HG03095 (cell line): ENCODE measurements around the gene MRPL50.

Experiments
- ATAC-seq: cut with Tn5 transposase; IDR thresholded peaks from one replicate; pipeline ENCODE4 v1.9.1; 2021; ENCODE audit warnings: moderate library complexity; ENCODE audit not compliant: unreplicated experiment

MRPL50 gene

GRCh38 chr9:101398068-101398929 lies at the start of gene MRPL50, which contains the start of gene ZNF189:
Gene MRPL50, minus strand, starts transcription at chr9:101398618. Its CDS starts 26 bp downstream, at chr9:101398592.
Gene ZNF189, plus strand, starts transcription at chr9:101398851. Its CDS starts 306 bp downstream, at chr9:101399157.
- ATAC-seq, result peak; percentile 97

DNA sequence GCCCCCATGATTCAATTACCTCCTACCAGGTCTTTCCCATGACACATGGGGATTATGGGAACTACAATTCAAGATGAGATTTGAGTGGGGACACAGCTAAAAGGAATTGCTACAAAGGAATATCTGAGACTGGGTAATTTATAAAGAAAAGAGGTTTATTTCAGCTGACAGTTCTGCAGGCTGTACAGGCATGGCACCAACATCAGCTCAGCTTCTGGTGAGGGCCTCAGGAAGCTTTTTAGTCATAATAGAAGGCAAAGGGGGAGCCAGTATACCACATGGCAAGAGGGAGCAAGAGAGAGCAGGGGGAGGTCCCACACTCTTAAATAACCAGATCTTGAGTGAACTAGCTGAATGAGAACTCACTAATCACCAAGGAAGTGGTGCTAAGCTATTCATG lies 48.3 kb upstream of the MRPL50 start:
- ATAC-seq, result no peak

GRCh38 chr9:101445353-101446029 lies 47.1 kb upstream of the MRPL50 start:
- no peak for ATAC-seq

DNA sequence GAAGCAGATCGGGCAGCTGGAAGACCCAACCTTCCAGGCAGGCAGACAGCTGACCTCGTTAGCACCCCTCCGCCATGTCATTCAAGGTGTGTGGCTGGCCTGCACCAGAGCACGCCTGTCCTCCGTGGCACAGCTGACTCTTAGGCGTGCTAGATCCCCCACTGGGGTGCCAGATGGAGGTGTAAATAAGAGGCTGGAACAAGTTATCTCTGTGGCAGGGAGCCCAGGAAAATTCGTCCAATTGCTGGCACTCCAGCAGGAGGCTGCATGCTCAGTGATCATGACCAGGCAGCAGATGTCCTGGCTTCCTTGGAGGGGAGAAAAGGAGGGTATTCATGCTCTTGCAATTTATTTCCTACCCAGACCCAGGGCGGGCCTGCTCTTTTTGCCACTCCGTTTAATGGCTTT lies 45.0 kb upstream of the MRPL50 start:
- ATAC-seq, result no peak

- ATAC-seq, result no peak
Observed at GRCh38 chr9:101442736-101443135, 44.3 kb upstream of the MRPL50 start.

DNA sequence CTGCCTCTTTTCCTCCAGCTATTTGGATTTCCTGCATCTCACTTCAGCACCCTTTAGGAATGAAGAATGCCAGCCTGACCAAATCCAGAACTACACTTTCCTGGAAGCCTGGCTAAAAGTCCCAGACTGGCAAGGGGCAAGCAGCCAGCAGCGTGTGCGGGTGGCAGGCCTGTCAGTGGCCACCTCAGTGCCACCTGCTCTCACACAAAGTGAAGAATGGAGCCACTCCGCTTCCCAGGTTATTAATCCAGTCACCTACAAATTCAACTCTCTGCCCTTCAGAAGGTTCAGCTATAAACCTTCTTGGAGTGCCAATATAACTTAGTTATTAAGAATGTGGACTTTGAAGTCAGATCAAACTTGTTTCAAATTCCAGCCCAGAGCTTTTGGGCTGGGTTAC lies 43.9 kb upstream of the MRPL50 start:
- no peak for ATAC-seq

- ATAC-seq, result no peak
Observed at GRCh38 chr9:101440714-101441230, 42.4 kb upstream of the MRPL50 start.

DNA sequence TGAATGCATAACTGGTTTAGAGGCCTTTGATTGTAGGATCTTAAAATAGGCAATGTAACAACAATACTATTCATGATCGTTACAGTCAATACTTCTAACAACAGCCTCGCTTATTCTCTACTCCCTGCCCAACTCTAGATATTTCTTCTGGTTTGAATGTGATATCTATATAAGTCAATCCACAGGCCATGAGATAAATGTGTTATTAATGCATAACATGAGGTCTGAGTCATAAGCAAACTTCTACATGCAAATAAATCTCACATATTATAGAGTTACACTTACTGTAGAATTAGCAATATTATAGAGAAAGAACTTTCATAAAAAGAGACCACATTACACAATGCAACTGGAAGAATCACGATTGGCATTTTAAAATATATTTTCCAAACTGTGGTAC lies 40.1 kb upstream of the MRPL50 start:
- ATAC-seq, result no peak

DNA sequence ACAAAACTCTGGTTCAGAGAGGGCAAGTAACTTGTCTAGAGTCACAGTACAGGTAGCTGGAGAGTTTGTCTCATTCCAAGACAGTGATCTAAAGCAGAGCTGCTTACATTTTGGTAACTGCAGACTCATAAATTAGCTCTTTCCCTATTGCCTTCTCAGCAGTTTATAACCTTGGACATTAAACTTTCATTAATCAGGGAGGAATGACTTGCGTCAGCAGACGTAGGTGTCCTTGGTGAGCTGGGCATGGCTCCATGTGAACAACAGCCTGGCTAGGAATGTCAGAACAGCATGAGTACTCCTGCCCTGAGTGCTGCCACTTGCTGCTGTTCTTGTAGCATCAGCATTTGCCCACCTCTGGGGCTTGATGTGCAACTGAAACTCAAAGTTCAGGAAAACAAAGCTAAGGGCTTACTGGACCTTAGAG lies 39.4 kb upstream of the MRPL50 start:
- no peak for ATAC-seq

GRCh38 chr9:101435601-101436079 lies 37.2 kb upstream of the MRPL50 start, which contains the start of gene ALDOB:
Gene ALDOB, minus strand, starts transcription at chr9:101435774. Its CDS starts 4,887 bp downstream, at chr9:101430887.
- no peak for ATAC-seq

GRCh38 chr9:101434998-101435397 lies 36.6 kb upstream of the MRPL50 start:
- no peak for ATAC-seq

- ATAC-seq, result no peak
Observed at GRCh38 chr9:101433229-101433628, 34.8 kb upstream of the MRPL50 start.

- ATAC-seq, result no peak
Observed at GRCh38 chr9:101432740-101433139, 34.3 kb upstream of the MRPL50 start.

GRCh38 chr9:101432171-101432570 lies 33.8 kb upstream of the MRPL50 start:
- ATAC-seq, result no peak

- no peak for ATAC-seq
Observed at GRCh38 chr9:101429736-101430135, 31.3 kb upstream of the MRPL50 start.

GRCh38 chr9:101428909-101429308 lies 30.5 kb upstream of the MRPL50 start:
- no peak for ATAC-seq

DNA sequence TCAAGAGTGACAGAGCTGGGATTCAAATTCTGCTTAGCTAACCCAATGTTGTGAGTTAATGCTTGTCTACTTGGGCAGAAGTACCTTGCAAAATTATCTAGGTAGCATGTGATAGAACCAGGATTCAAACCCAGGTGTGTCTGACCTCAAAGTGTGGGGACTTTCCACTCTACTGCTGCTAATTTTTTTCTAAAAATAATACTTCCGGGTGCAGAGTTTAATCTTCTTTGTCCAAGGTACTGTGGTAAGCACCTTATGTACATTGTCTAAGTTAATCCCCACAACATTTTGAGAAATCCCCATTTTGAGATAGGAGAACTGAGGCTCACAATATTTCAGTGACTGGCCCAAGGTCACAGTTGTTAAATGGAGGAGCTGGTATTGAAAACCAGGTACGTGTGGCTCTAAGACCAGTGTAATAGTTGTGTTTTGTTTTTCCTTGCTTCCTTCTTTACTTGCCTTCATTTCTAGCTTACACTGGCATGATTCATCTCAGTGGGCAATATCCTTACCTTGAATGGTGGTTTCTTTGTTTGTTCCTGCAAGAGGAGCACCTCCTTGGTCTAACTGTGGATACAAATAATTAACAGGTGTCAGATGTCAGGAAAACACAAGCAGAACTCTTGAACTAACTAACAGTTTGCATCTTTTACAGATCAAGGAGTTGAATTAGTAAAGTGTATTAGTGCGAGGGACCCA lies 29.7 kb upstream of the MRPL50 start:
- peak; percentile 64 for ATAC-seq

GRCh38 chr9:101427358-101427757 lies 28.9 kb upstream of the MRPL50 start:
- ATAC-seq, result no peak

DNA sequence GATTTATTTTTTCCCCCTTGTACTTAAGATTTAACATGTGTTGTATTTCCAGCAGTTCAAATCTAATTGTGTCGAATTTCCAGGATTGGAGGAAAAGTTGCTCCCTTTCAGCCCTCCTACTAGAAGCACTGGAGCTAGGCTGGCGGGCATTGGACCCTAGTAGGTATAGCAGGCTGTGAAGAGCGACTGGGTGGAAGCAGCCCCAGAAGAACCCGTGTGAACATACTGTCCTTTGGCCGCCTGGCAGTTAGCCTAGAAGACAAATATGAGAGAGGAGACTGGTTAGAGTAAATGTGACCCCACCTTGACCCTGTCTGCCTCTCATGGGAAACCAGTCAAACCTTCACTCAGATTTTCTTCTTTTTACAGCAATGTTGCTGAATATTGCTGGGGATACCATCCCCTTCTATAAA lies 23.2 kb upstream of the MRPL50 start:
- ATAC-seq, result no peak

DNA sequence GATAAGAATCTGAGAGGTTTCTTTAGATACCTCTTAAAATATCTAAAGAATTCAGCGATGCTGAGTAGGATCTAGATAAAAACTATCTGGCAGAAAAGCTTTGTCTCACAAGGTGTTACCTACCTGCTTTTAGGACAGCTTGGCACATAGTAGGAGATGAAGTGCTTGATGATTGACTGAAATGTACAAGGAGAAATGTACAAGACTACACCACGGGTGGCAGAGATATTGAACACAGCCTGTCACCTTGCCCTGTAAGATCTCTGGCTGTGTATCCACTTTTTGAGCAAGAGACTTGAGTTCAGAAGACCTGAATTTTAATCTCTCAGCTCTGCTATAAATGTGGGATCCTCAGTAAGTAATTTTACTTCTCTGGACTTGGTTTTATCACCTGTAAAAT lies 21.4 kb upstream of the MRPL50 start:
- no peak for ATAC-seq
